ENCODE results near the gene SAC3D1.

- TF ChIP-seq EZH2 (IDR thresholded peaks at IDR 0.05) (no peak), POLR2AphosphoS5 (IDR thresholded peaks at IDR 0.05; ENCODE audit: borderline replicate concordance, low read depth, low read length) (no peak)
These were observed 22.5 kb downstream of the SAC3D1 start for GRCh38 chr11:65063532-65063931.
